ENCODE results near the gene MYBPC1. TPM values are rescaled to one million over a fixed set of nuclear protein-coding genes. Genes with fewer than 3 reads are reported as not detected.

The MYBPC1 gene
- polyA plus RNA-seq, 3 donors = 0.04 to 0.16 TPM; not detected in 1

DNA sequence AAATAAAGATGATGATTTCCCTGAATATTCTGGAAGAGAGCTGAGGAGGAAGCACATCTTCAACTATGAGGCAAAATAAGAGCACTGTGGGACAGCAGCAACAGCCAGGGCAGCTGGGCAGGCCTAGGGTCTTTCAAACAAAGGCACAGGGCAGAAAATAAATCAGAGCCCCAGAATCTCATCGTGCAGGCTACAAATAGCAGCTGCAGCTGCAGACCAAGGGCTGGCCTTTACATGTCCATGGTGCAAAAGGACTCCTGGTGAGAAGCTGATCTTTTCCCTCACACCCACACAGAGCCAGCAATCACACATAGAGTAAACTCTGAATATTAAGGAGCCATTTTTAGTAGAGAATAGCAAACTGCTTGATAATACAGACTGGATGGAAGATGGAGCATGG is 13.6 kb upstream of the MYBPC1 start:
- H3K4me3 Mint-ChIP-seq = no peak overlapping the region
- no CpG with 5 or more reads among the region's 1 CpG for WGBS (ENCODE audit: insufficient coverage)
- H2AFZ ChIP-seq (ENCODE audit: insufficient read depth, low read depth, low read length, poor library complexity, severe bottlenecking) = no peak overlapping the region
- no peaks in the 10 kb centered on the region for H3K27me3 ChIP-seq (ENCODE audit: control insufficient read depth in 2 of 2, insufficient read depth in 2 of 2, low read length in 2 of 2)
- H3K36me3 Mint-ChIP-seq = no peaks in the 10 kb centered on the region
- no peaks in the 10 kb centered on the region for H3K36me3 ChIP-seq (replicated peaks in 1 of 2; ENCODE audit: control insufficient read depth in 1 of 2, insufficient read depth in 2 of 2, low read length in 2 of 2)
- no peaks in the 10 kb centered on the region for H4K20me1 ChIP-seq (ENCODE audit: insufficient read depth, low read length)
- H3K4me2 ChIP-seq (replicated peaks; ENCODE audit: extremely low read depth, low read length, poor library complexity, severe bottlenecking) = no peak overlapping the region
- H3K4me1 Mint-ChIP-seq = no peaks in the 10 kb centered on the region
- no peaks in the 10 kb centered on the region for H3K79me2 ChIP-seq (ENCODE audit: insufficient read depth, low read length)
- H3K27ac ChIP-seq (ENCODE audit: low read depth in 1 of 2, low read length in 2 of 2) = no peak overlapping the region
- H3K9me3 Mint-ChIP-seq = peaks cover 0 to 3% (median 0%) of the 10 kb centered on the region in 7 donors
- no peak overlapping the region for H3K4me3 ChIP-seq (replicated peaks in 1 of 3; ENCODE audit: low read depth in 2 of 3, low read length in 3 of 3)
- H3K4me1 ChIP-seq (ENCODE audit: control insufficient read depth in 1 of 2, insufficient read depth in 2 of 2, low read length in 2 of 2) = no peaks in the 10 kb centered on the region
- intact Hi-C loops (cut with micrococcal nuclease) = no loop called here
- H3K27me3 Mint-ChIP-seq (ENCODE audit: low read depth in 3 of 3) = peaks cover 0 to 4% (median 0%) of the 10 kb centered on the region in 3 donors
- TF ChIP-seq, protein P1, sequence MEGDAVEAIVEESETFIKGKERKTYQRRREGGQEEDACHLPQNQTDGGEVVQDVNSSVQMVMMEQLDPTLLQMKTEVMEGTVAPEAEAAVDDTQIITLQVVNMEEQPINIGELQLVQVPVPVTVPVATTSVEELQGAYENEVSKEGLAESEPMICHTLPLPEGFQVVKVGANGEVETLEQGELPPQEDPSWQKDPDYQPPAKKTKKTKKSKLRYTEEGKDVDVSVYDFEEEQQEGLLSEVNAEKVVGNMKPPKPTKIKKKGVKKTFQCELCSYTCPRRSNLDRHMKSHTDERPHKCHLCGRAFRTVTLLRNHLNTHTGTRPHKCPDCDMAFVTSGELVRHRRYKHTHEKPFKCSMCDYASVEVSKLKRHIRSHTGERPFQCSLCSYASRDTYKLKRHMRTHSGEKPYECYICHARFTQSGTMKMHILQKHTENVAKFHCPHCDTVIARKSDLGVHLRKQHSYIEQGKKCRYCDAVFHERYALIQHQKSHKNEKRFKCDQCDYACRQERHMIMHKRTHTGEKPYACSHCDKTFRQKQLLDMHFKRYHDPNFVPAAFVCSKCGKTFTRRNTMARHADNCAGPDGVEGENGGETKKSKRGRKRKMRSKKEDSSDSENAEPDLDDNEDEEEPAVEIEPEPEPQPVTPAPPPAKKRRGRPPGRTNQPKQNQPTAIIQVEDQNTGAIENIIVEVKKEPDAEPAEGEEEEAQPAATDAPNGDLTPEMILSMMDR (IDR thresholded peaks at IDR 0.05) = no peak
- no peak overlapping the region for H3K9ac ChIP-seq (ENCODE audit: insufficient read depth, low read length, poor library complexity, severe bottlenecking)
- H3K9me3 ChIP-seq (replicated peaks in 1 of 2; ENCODE audit: control insufficient read depth in 1 of 2, insufficient read depth in 1 of 2, low read length in 2 of 2) = no peaks in the 10 kb centered on the region
- DNase-seq = no peak
- H3K27ac Mint-ChIP-seq = no peak overlapping the region

DNA sequence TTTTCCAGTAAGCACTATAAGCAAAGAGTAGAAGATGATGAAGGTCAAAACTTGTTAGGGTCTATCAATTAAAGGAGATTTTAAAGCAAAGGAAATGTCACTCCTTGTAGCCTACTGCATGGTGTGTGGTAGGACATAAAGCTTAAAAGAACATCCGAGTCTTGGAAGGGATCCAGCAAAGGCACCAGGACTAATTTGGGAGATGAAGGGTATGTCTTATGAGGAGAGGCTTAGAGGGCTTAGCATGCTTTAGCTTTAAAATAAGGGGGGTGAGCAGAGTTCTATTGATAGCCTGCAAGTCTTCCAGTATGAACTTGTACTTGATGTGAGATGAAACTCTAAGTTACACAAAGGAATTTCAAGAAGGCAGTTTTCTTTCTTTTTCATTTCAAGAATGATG is 11.8 kb upstream of the MYBPC1 start:
- Mint-ChIP-seq H3K27ac (no peak overlapping the region), H3K4me1 (no peaks in the 10 kb centered on the region), H3K36me3 (no peaks in the 10 kb centered on the region), H3K27me3 (ENCODE audit: low read depth in 3 of 3) (peaks cover 0 to 4% (median 0%) of the 10 kb centered on the region in 3 donors), H3K4me3 (no peak overlapping the region), H3K9me3 (peaks cover 0 to 6% (median 3%) of the 10 kb centered on the region in 7 donors)
- DNase-seq = no peak
- Histone ChIP-seq H2AFZ (ENCODE audit: insufficient read depth, low read depth, low read length, poor library complexity, severe bottlenecking) (no peak overlapping the region), H3K9me3 (replicated peaks in 1 of 2; ENCODE audit: control insufficient read depth in 1 of 2, insufficient read depth in 1 of 2, low read length in 2 of 2) (no peaks in the 10 kb centered on the region), H3K36me3 (replicated peaks in 1 of 2; ENCODE audit: control insufficient read depth in 1 of 2, insufficient read depth in 2 of 2, low read length in 2 of 2) (no peaks in the 10 kb centered on the region), H3K79me2 (ENCODE audit: insufficient read depth, low read length) (no peaks in the 10 kb centered on the region), H3K4me2 (replicated peaks; ENCODE audit: extremely low read depth, low read length, poor library complexity, severe bottlenecking) (no peak overlapping the region), H3K4me3 (replicated peaks in 1 of 3; ENCODE audit: low read depth in 2 of 3, low read length in 3 of 3) (no peak overlapping the region), H3K9ac (ENCODE audit: insufficient read depth, low read length, poor library complexity, severe bottlenecking) (no peak overlapping the region), H3K27ac (ENCODE audit: low read depth in 1 of 2, low read length in 2 of 2) (no peak overlapping the region), H3K27me3 (ENCODE audit: control insufficient read depth in 2 of 2, insufficient read depth in 2 of 2, low read length in 2 of 2) (no peaks in the 10 kb centered on the region), H4K20me1 (ENCODE audit: insufficient read depth, low read length) (no peaks in the 10 kb centered on the region), H3K4me1 (ENCODE audit: control insufficient read depth in 1 of 2, insufficient read depth in 2 of 2, low read length in 2 of 2) (no peaks in the 10 kb centered on the region)
- 100% methylated on average over 1 of the region's 1 CpG for WGBS (ENCODE audit: insufficient coverage)
- TF ChIP-seq, protein P1 (IDR thresholded peaks at IDR 0.05) = no peak
- intact Hi-C loops (cut with micrococcal nuclease) = no loop called here
